ENCODE measurements around the gene ATG4D.
A peak's percentile ranks its signal among the peaks of the same experiment; 100 is the strongest.

Gene ATG4D

GRCh38 chr19:10543420-10544241, at the start of gene ATG4D:
ATG4D (plus strand) TSS chr19:10543904; CDS start chr19:10544091, 187 bp downstream.
- Mint-ChIP-seq H3K27ac (ENCODE audit: low read depth) (peak within 1 kb of the TSS; percentile 89), H3K36me3 (ENCODE audit: insufficient read depth) (peaks cover 26% of the 10 kb centered on the region), H3K9me3 (no peaks in the 10 kb centered on the region), H3K27me3 (peaks cover 11% of the 10 kb centered on the region), H3K4me1 (peaks cover 8% of the 10 kb centered on the region), H3K4me3 (peak within 1 kb of the TSS; percentile 90)
- DNase-seq (ENCODE audit: low spot score in 2 of 2), result peak; percentile 65 to 75
- peak; percentile 85 for ATAC-seq (replicated peaks; ENCODE audit: extremely low read depth, poor library complexity, severe bottlenecking)

GRCh38 chr19:10497371-10497770, 46.3 kb upstream of the ATG4D start:
- no peak for DNase-seq (ENCODE audit: low spot score in 2 of 2)
- H3K27ac Mint-ChIP-seq (ENCODE audit: low read depth), result no peak overlapping the region
- H3K36me3 Mint-ChIP-seq (ENCODE audit: insufficient read depth), result peaks cover 40% of the 10 kb centered on the region

GRCh38 chr19:10499550-10500246, 44.0 kb upstream of the ATG4D start:
- H3K27ac Mint-ChIP-seq (ENCODE audit: low read depth), result no peak overlapping the region
- no peaks in the 10 kb centered on the region for H3K9me3 Mint-ChIP-seq
- H3K4me1 Mint-ChIP-seq, result peaks cover 42% of the 10 kb centered on the region
- no peak for ATAC-seq (replicated peaks; ENCODE audit: extremely low read depth, poor library complexity, severe bottlenecking)
- DNase-seq (ENCODE audit: low spot score in 2 of 2), result no peak
- no peaks in the 10 kb centered on the region for H3K27me3 Mint-ChIP-seq
- peaks cover 24% of the 10 kb centered on the region for H3K36me3 Mint-ChIP-seq (ENCODE audit: insufficient read depth)
- H3K4me3 Mint-ChIP-seq, result peak overlapping the region; percentile 72

More at GRCh38 chr19:10497371-10497770, 46.3 kb upstream of the ATG4D start:
- H3K4me1 Mint-ChIP-seq, result peaks cover 41% of the 10 kb centered on the region
- H3K4me3 Mint-ChIP-seq, result no peak overlapping the region
- no peaks in the 10 kb centered on the region for H3K9me3 Mint-ChIP-seq
- H3K27me3 Mint-ChIP-seq, result no peaks in the 10 kb centered on the region
- ATAC-seq (replicated peaks; ENCODE audit: extremely low read depth, poor library complexity, severe bottlenecking), result no peak

- H3K4me1 Mint-ChIP-seq, result peaks cover 43% of the 10 kb centered on the region
- no peak overlapping the region for H3K27ac Mint-ChIP-seq (ENCODE audit: low read depth)
- no peaks in the 10 kb centered on the region for H3K9me3 Mint-ChIP-seq
- DNase-seq (ENCODE audit: low spot score in 2 of 2), result no peak
- H3K4me3 Mint-ChIP-seq, result peak overlapping the region; percentile 72
- ATAC-seq (replicated peaks; ENCODE audit: extremely low read depth, poor library complexity, severe bottlenecking), result no peak
- peaks cover 19% of the 10 kb centered on the region for H3K36me3 Mint-ChIP-seq (ENCODE audit: insufficient read depth)
- no peaks in the 10 kb centered on the region for H3K27me3 Mint-ChIP-seq
Measured at GRCh38 chr19:10500247-10500592, 43.5 kb upstream of the ATG4D start.

- DNase-seq (ENCODE audit: low spot score in 2 of 2), result peak in 1 of 2 donors; percentile 29
Measured at GRCh38 chr19:10501971-10502523, 41.7 kb upstream of the ATG4D start.

GRCh38 chr19:10502524-10503001, 41.1 kb upstream of the ATG4D start:
- peak; percentile 81 to 82 for DNase-seq (ENCODE audit: low spot score in 2 of 2)
- H3K4me1 Mint-ChIP-seq, result peaks cover 44% of the 10 kb centered on the region
- no peaks in the 10 kb centered on the region for H3K27me3 Mint-ChIP-seq
- peak overlapping the region; percentile 83 for H3K27ac Mint-ChIP-seq (ENCODE audit: low read depth)
- peak; percentile 90 for ATAC-seq (replicated peaks; ENCODE audit: extremely low read depth, poor library complexity, severe bottlenecking)
- peak overlapping the region; percentile 95 for H3K4me3 Mint-ChIP-seq
- no peaks in the 10 kb centered on the region for H3K9me3 Mint-ChIP-seq
- peaks cover 13% of the 10 kb centered on the region for H3K36me3 Mint-ChIP-seq (ENCODE audit: insufficient read depth)

More at GRCh38 chr19:10501971-10502523, 41.7 kb upstream of the ATG4D start:
- Mint-ChIP-seq H3K27ac (ENCODE audit: low read depth) (peak overlapping the region; percentile 83), H3K9me3 (no peaks in the 10 kb centered on the region), H3K36me3 (ENCODE audit: insufficient read depth) (peaks cover 12% of the 10 kb centered on the region), H3K4me3 (peak overlapping the region; percentile 95), H3K27me3 (no peaks in the 10 kb centered on the region), H3K4me1 (peaks cover 48% of the 10 kb centered on the region)
- ATAC-seq (replicated peaks; ENCODE audit: extremely low read depth, poor library complexity, severe bottlenecking), result peak; percentile 20

- Mint-ChIP-seq H3K27ac (ENCODE audit: low read depth) (peak within 1 kb of the TSS; percentile 98), H3K36me3 (ENCODE audit: insufficient read depth) (peaks cover 17% of the 10 kb centered on the region), H3K4me3 (peak within 1 kb of the TSS; percentile 95), H3K9me3 (no peaks in the 10 kb centered on the region), H3K27me3 (no peaks in the 10 kb centered on the region), H3K4me1 (peaks cover 44% of the 10 kb centered on the region)
- peak in 1 of 2 donors; percentile 28 for DNase-seq (ENCODE audit: low spot score in 2 of 2)
- peak; percentile 25 for ATAC-seq (replicated peaks; ENCODE audit: extremely low read depth, poor library complexity, severe bottlenecking)
Measured at GRCh38 chr19:10503002-10503789, 40.5 kb upstream of the ATG4D start, which contains the start of gene KEAP1. KEAP1 (minus strand) TSS chr19:10503356; CDS start chr19:10500033, 3,323 bp downstream.

- Mint-ChIP-seq H3K27ac (ENCODE audit: low read depth) (peak overlapping the region; percentile 32), H3K4me3 (peak overlapping the region; percentile 18), H3K9me3 (no peaks in the 10 kb centered on the region), H3K27me3 (no peaks in the 10 kb centered on the region), H3K4me1 (peaks cover 31% of the 10 kb centered on the region), H3K36me3 (ENCODE audit: insufficient read depth) (peaks cover 18% of the 10 kb centered on the region)
- peak; percentile 42 for ATAC-seq (replicated peaks; ENCODE audit: extremely low read depth, poor library complexity, severe bottlenecking)
- DNase-seq (ENCODE audit: low spot score in 2 of 2), result peak; percentile 78 to 79
Measured at GRCh38 chr19:10505583-10506229, 38.0 kb upstream of the ATG4D start.

- Mint-ChIP-seq H3K27ac (ENCODE audit: low read depth) (no peak overlapping the region), H3K27me3 (peaks cover 1% of the 10 kb centered on the region), H3K36me3 (ENCODE audit: insufficient read depth) (peaks cover 30% of the 10 kb centered on the region), H3K4me3 (no peak overlapping the region), H3K9me3 (no peaks in the 10 kb centered on the region), H3K4me1 (peaks cover 26% of the 10 kb centered on the region)
- DNase-seq (ENCODE audit: low spot score in 2 of 2) (no peak), ATAC-seq (replicated peaks; ENCODE audit: extremely low read depth, poor library complexity, severe bottlenecking) (no peak)
Measured at GRCh38 chr19:10508036-10508435, 35.7 kb upstream of the ATG4D start.

GRCh38 chr19:10508707-10509106, 35.0 kb upstream of the ATG4D start:
- H3K9me3 Mint-ChIP-seq, result no peaks in the 10 kb centered on the region
- H3K4me3 Mint-ChIP-seq, result peak overlapping the region; percentile 65
- H3K27me3 Mint-ChIP-seq, result peaks cover 8% of the 10 kb centered on the region
- ATAC-seq (replicated peaks; ENCODE audit: extremely low read depth, poor library complexity, severe bottlenecking) (no peak), DNase-seq (ENCODE audit: low spot score in 2 of 2) (no peak)
- H3K4me1 Mint-ChIP-seq, result peaks cover 28% of the 10 kb centered on the region
- H3K27ac Mint-ChIP-seq (ENCODE audit: low read depth), result peak overlapping the region; percentile 81
- H3K36me3 Mint-ChIP-seq (ENCODE audit: insufficient read depth), result peaks cover 37% of the 10 kb centered on the region

GRCh38 chr19:10510301-10510802, 33.4 kb upstream of the ATG4D start:
- peaks cover 8% of the 10 kb centered on the region for H3K27me3 Mint-ChIP-seq
- peaks cover 53% of the 10 kb centered on the region for H3K36me3 Mint-ChIP-seq (ENCODE audit: insufficient read depth)
- peak overlapping the region; percentile 11 for H3K4me3 Mint-ChIP-seq
- peak; percentile 47 to 62 for DNase-seq (ENCODE audit: low spot score in 2 of 2)
- H3K4me1 Mint-ChIP-seq, result peaks cover 39% of the 10 kb centered on the region
- ATAC-seq (replicated peaks; ENCODE audit: extremely low read depth, poor library complexity, severe bottlenecking), result no peak
- H3K27ac Mint-ChIP-seq (ENCODE audit: low read depth), result no peak overlapping the region
- no peaks in the 10 kb centered on the region for H3K9me3 Mint-ChIP-seq
